ENCODE measurements around the gene DTL.

The DTL gene

GRCh38 chr1:212091438-212092121, 56.0 kb downstream of the DTL start:
- no peak for DNase-seq

- DNase-seq = no peak
Observed at GRCh38 chr1:212097360-212097759, 61.8 kb downstream of the DTL start.

- no peak for DNase-seq
Observed at GRCh38 chr1:212098310-212098709, 62.8 kb downstream of the DTL start.

- DNase-seq = no peak
Observed at GRCh38 chr1:212098771-212099170, 63.2 kb downstream of the DTL start.

GRCh38 chr1:212101251-212101650, 65.7 kb downstream of the DTL start:
- DNase-seq = no peak

GRCh38 chr1:212101735-212102134, 66.2 kb downstream of the DTL start:
- DNase-seq = peak in 1 of 5 experiments; percentile 71

- no peak for DNase-seq
Observed at GRCh38 chr1:212104586-212105325, 69.2 kb downstream of the DTL start.

GRCh38 chr1:212106286-212106792, 70.8 kb downstream of the DTL start:
- no peak for DNase-seq

- peak in 1 of 5 experiments; percentile 16 for DNase-seq
Observed at GRCh38 chr1:212107481-212107880, 71.9 kb downstream of the DTL start.

GRCh38 chr1:212108187-212108586, 72.6 kb downstream of the DTL start:
- DNase-seq = no peak

GRCh38 chr1:212108981-212109380, 73.4 kb downstream of the DTL start:
- DNase-seq = no peak

- no peak for DNase-seq
Observed at GRCh38 chr1:212109728-212110127, 74.2 kb downstream of the DTL start.

- DNase-seq = no peak
Observed at GRCh38 chr1:212110617-212111016, 75.1 kb downstream of the DTL start.

- DNase-seq = no peak
Observed at GRCh38 chr1:212111536-212111935, 76.0 kb downstream of the DTL start.

GRCh38 chr1:212113706-212114105, 78.2 kb downstream of the DTL start:
- DNase-seq = no peak

GRCh38 chr1:212118167-212118871, 82.8 kb downstream of the DTL start:
- DNase-seq = peak in 1 of 5 experiments; percentile 51

- DNase-seq = no peak
Observed at GRCh38 chr1:212118872-212119260, 83.3 kb downstream of the DTL start.

GRCh38 chr1:212119397-212119837, 83.9 kb downstream of the DTL start:
- peak in 1 of 5 experiments; percentile 19 for DNase-seq

GRCh38 chr1:212119863-212120262, 84.3 kb downstream of the DTL start:
- DNase-seq = no peak

GRCh38 chr1:212121779-212122178, 86.2 kb downstream of the DTL start:
- DNase-seq = peak in 1 of 5 experiments; percentile 91

GRCh38 chr1:212124690-212125582, 89.4 kb downstream of the DTL start:
- peak in 1 of 5 experiments; percentile 76 for DNase-seq

GRCh38 chr1:212125654-212126053, 90.1 kb downstream of the DTL start:
- no peak for DNase-seq
